Measurements from ENCODE around the gene ANK3. TPM values are rescaled to one million over a fixed set of nuclear protein-coding genes. Genes with fewer than 3 reads are reported as not detected.

ANK3 gene
- polyA plus RNA-seq, 1 donor from 2014 or later = 114 TPM

DNA sequence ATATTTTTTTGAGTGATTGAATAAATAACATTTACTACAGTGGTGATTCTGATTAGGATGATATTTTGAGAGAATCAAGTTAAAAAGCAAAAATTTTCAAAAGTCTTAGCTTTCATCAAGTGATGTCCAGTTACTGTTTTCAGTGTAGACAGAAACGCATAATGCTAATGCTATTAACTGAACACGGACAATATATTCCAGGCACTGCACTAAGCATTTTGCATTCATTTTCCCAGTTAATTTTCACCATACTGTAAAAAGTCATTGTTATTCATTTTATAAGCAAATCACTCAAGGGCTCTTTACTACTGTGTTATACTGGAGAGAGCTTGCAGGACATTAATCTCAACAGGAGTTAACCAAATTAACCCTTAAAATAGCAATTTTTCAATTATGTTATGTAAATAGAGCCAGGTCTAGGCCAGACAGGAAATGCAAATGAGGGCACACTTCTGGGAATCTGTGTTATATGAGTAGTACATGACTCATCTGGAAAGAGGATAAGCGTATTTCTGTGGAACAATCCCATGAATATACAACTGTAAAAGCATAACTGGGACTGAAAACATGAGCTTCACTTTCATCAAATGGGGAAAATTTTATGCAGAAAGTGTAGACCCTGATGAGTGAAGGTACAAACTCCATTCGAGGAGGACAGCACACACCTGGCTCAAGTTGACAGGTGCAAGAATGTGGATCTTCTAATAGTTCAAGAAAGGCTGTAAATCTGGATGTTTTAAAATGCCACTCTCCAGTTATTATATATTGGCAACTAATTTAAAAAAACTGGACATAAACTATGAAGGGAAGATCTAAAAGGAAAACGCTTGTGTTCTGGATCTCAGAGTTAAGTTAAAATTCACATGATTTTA is 75.4 kb downstream of the ANK3 start:
- Histone ChIP-seq H3K27ac (ENCODE audit: low read length) (no peak overlapping the region), H3K79me2 (replicated peaks; ENCODE audit: insufficient read depth, low read length) (no peaks in the 10 kb centered on the region), H3F3A (ENCODE audit: insufficient read depth, low read length, poor library complexity, severe bottlenecking) (no peaks in the 10 kb centered on the region), H3K27me3 (ENCODE audit: insufficient read depth, low read depth, low read length) (no peaks in the 10 kb centered on the region), H2AFZ (ENCODE audit: low read depth, low read length) (no peak overlapping the region), H3K4me3 (ENCODE audit: low read length) (no peak overlapping the region), H3K9me3 (ENCODE audit: low read length) (no peaks in the 10 kb centered on the region), H3K9ac (ENCODE audit: low read length) (no peak overlapping the region), H3K9me2 (ENCODE audit: insufficient read depth, low read length) (no peaks in the 10 kb centered on the region), H3K4me2 (ENCODE audit: low read length) (no peak overlapping the region), H4K20me1 (ENCODE audit: insufficient read depth) (no peaks in the 10 kb centered on the region), H3K36me3 (ENCODE audit: insufficient read depth, low read length) (no peaks in the 10 kb centered on the region)
- TF ChIP-seq SMC3 (conservative IDR thresholded peaks at IDR 0.05; ENCODE audit: poor library complexity) (no peak), REST (IDR thresholded peaks at IDR 0.05; ENCODE audit: borderline replicate concordance) (no peak), TAF1 (IDR thresholded peaks at IDR 0.05; ENCODE audit: low read depth) (no peak), EZH2 (IDR thresholded peaks at IDR 0.05; ENCODE audit: borderline replicate concordance, insufficient read depth, low read length, poor library complexity, severe bottlenecking) (no peak), POLR2AphosphoS5 (IDR thresholded peaks at IDR 0.05) (no peak), MXI1 (conservative IDR thresholded peaks at IDR 0.05; ENCODE audit: poor library complexity, severe bottlenecking) (no peak), EP300 (conservative IDR thresholded peaks at IDR 0.05; ENCODE audit: poor library complexity, severe bottlenecking) (no peak), RAD21 (conservative IDR thresholded peaks at IDR 0.05) (no peak)
- TF ChIP-seq, protein P1, sequence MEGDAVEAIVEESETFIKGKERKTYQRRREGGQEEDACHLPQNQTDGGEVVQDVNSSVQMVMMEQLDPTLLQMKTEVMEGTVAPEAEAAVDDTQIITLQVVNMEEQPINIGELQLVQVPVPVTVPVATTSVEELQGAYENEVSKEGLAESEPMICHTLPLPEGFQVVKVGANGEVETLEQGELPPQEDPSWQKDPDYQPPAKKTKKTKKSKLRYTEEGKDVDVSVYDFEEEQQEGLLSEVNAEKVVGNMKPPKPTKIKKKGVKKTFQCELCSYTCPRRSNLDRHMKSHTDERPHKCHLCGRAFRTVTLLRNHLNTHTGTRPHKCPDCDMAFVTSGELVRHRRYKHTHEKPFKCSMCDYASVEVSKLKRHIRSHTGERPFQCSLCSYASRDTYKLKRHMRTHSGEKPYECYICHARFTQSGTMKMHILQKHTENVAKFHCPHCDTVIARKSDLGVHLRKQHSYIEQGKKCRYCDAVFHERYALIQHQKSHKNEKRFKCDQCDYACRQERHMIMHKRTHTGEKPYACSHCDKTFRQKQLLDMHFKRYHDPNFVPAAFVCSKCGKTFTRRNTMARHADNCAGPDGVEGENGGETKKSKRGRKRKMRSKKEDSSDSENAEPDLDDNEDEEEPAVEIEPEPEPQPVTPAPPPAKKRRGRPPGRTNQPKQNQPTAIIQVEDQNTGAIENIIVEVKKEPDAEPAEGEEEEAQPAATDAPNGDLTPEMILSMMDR (IDR thresholded peaks at IDR 0.05; ENCODE audit: poor library complexity, severe bottlenecking) = no peak

- Histone ChIP-seq H3F3A (ENCODE audit: insufficient read depth, low read length, poor library complexity, severe bottlenecking) (peaks cover 2% of the 10 kb centered on the region), H4K20me1 (ENCODE audit: insufficient read depth) (peaks cover 4% of the 10 kb centered on the region), H3K9me3 (ENCODE audit: low read length) (no peaks in the 10 kb centered on the region), H3K36me3 (ENCODE audit: insufficient read depth, low read length) (no peaks in the 10 kb centered on the region), H3K9ac (ENCODE audit: low read length) (no peak overlapping the region), H2AFZ (ENCODE audit: low read depth, low read length) (no peak overlapping the region), H3K4me3 (ENCODE audit: low read length) (no peak overlapping the region), H3K4me2 (ENCODE audit: low read length) (no peak overlapping the region), H3K27ac (ENCODE audit: low read length) (no peak overlapping the region), H3K79me2 (replicated peaks; ENCODE audit: insufficient read depth, low read length) (no peaks in the 10 kb centered on the region), H3K9me2 (ENCODE audit: insufficient read depth, low read length) (no peaks in the 10 kb centered on the region), H3K27me3 (ENCODE audit: insufficient read depth, low read depth, low read length) (no peaks in the 10 kb centered on the region)
- no peak for TF ChIP-seq RAD21 (conservative IDR thresholded peaks at IDR 0.05)
- no peak for TF ChIP-seq SMC3 (conservative IDR thresholded peaks at IDR 0.05; ENCODE audit: poor library complexity)
- no peak for TF ChIP-seq EP300 (conservative IDR thresholded peaks at IDR 0.05; ENCODE audit: poor library complexity, severe bottlenecking)
- TF ChIP-seq, protein P1 (IDR thresholded peaks at IDR 0.05; ENCODE audit: poor library complexity, severe bottlenecking) = no peak
- no peak for TF ChIP-seq POLR2AphosphoS5 (IDR thresholded peaks at IDR 0.05)
- no peak for TF ChIP-seq REST (IDR thresholded peaks at IDR 0.05; ENCODE audit: borderline replicate concordance)
- TF ChIP-seq EZH2 (IDR thresholded peaks at IDR 0.05; ENCODE audit: borderline replicate concordance, insufficient read depth, low read length, poor library complexity, severe bottlenecking) = no peak
- TF ChIP-seq TAF1 (IDR thresholded peaks at IDR 0.05; ENCODE audit: low read depth) = no peak
- TF ChIP-seq MXI1 (conservative IDR thresholded peaks at IDR 0.05; ENCODE audit: poor library complexity, severe bottlenecking) = no peak
Observed at GRCh38 chr10:60313589-60313952, 76.1 kb downstream of the ANK3 start.
